ENCODE data around the gene ZC3H18. TPM values are rescaled to one million over a fixed set of nuclear protein-coding genes. Genes with fewer than 3 reads are reported as not detected.

ZC3H18 gene
- total and polyA plus RNA-seq, 2 experiments from 2014 or later, result 30.0 to 40.7 TPM

GRCh38 chr16:88575251-88575650 is 5.0 kb downstream of the ZC3H18 start:
- Histone ChIP-seq H3K27me3 (ENCODE audit: insufficient read depth) (no peaks in the 10 kb centered on the region), H3K4me3 (no peak overlapping the region), H3K79me2 (replicated peaks; ENCODE audit: insufficient read depth) (peaks cover 93% of the 10 kb centered on the region), H3K4me2 (no peak overlapping the region), H4K20me1 (replicated peaks; ENCODE audit: insufficient read depth) (peaks cover 28% of the 10 kb centered on the region), H3K27ac (ENCODE audit: low read depth) (no peak overlapping the region), H3K36me3 (ENCODE audit: insufficient read depth) (no peaks in the 10 kb centered on the region), H2AFZ (no peak overlapping the region), H3F3A (replicated peaks; ENCODE audit: low read depth) (peaks cover 12% of the 10 kb centered on the region; the same call in 1 of the 2 replicates), H3K4me1 (ENCODE audit: insufficient read depth) (peaks cover 8% of the 10 kb centered on the region; the same call in 1 of the 2 replicates), H3K9me2 (ENCODE audit: insufficient read depth) (no peaks in the 10 kb centered on the region)
- H3K9me3 Mint-ChIP-seq, result no peaks in the 10 kb centered on the region
- no peak overlapping the region for H3K27ac Mint-ChIP-seq
- peaks cover 11% of the 10 kb centered on the region for H3K4me1 Mint-ChIP-seq
- ATAC-seq (no peak), DNase-seq (ENCODE audit: low spot score) (no peak)
- peaks cover 9% of the 10 kb centered on the region for H3K27me3 Mint-ChIP-seq (ENCODE audit: insufficient read depth, low read depth, poor library complexity)
- peaks cover 29% of the 10 kb centered on the region for H3K36me3 Mint-ChIP-seq (ENCODE audit: low read depth)
- H3K4me3 Mint-ChIP-seq, result no peak overlapping the region
- TF ChIP-seq CREB1 (CRISPR knock-in tag; IDR thresholded peaks at IDR 0.05; ENCODE audit: low read depth), result no peak
- TF ChIP-seq ZNF331 (CRISPR knock-in tag; IDR thresholded peaks at IDR 0.05; ENCODE audit: low read depth), result no peak
- TF ChIP-seq STAT1 (IDR thresholded peaks at IDR 0.05; ENCODE audit: unreplicated experiment), result no peak
- TF ChIP-seq, protein P1, sequence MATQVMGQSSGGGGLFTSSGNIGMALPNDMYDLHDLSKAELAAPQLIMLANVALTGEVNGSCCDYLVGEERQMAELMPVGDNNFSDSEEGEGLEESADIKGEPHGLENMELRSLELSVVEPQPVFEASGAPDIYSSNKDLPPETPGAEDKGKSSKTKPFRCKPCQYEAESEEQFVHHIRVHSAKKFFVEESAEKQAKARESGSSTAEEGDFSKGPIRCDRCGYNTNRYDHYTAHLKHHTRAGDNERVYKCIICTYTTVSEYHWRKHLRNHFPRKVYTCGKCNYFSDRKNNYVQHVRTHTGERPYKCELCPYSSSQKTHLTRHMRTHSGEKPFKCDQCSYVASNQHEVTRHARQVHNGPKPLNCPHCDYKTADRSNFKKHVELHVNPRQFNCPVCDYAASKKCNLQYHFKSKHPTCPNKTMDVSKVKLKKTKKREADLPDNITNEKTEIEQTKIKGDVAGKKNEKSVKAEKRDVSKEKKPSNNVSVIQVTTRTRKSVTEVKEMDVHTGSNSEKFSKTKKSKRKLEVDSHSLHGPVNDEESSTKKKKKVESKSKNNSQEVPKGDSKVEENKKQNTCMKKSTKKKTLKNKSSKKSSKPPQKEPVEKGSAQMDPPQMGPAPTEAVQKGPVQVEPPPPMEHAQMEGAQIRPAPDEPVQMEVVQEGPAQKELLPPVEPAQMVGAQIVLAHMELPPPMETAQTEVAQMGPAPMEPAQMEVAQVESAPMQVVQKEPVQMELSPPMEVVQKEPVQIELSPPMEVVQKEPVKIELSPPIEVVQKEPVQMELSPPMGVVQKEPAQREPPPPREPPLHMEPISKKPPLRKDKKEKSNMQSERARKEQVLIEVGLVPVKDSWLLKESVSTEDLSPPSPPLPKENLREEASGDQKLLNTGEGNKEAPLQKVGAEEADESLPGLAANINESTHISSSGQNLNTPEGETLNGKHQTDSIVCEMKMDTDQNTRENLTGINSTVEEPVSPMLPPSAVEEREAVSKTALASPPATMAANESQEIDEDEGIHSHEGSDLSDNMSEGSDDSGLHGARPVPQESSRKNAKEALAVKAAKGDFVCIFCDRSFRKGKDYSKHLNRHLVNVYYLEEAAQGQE (IDR thresholded peaks at IDR 0.05; ENCODE audit: unreplicated experiment), result no peak
- TF ChIP-seq ZNF114 (CRISPR knock-in tag; IDR thresholded peaks at IDR 0.05), result no peak
- TF ChIP-seq, protein P2, sequence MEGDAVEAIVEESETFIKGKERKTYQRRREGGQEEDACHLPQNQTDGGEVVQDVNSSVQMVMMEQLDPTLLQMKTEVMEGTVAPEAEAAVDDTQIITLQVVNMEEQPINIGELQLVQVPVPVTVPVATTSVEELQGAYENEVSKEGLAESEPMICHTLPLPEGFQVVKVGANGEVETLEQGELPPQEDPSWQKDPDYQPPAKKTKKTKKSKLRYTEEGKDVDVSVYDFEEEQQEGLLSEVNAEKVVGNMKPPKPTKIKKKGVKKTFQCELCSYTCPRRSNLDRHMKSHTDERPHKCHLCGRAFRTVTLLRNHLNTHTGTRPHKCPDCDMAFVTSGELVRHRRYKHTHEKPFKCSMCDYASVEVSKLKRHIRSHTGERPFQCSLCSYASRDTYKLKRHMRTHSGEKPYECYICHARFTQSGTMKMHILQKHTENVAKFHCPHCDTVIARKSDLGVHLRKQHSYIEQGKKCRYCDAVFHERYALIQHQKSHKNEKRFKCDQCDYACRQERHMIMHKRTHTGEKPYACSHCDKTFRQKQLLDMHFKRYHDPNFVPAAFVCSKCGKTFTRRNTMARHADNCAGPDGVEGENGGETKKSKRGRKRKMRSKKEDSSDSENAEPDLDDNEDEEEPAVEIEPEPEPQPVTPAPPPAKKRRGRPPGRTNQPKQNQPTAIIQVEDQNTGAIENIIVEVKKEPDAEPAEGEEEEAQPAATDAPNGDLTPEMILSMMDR (conservative IDR thresholded peaks at IDR 0.05; ENCODE audit: low read depth in 2 of 2), result no peak
- no peak for TF ChIP-seq POLR2AphosphoS5 (IDR thresholded peaks at IDR 0.05; ENCODE audit: low read depth)
- no peak for TF ChIP-seq EZH2phosphoT487 (IDR thresholded peaks at IDR 0.05; ENCODE audit: unreplicated experiment)
- no peak for TF ChIP-seq EZH2 (IDR thresholded peaks at IDR 0.05; ENCODE audit: low read depth, unreplicated experiment)
- TF ChIP-seq NANOG (IDR thresholded peaks at IDR 0.05; ENCODE audit: borderline replicate concordance), result no peak
- no peak for TF ChIP-seq JUNB (IDR thresholded peaks at IDR 0.05; ENCODE audit: unreplicated experiment)
- no peak for TF ChIP-seq ETS1 (IDR thresholded peaks at IDR 0.05)
- TF ChIP-seq, protein P3, sequence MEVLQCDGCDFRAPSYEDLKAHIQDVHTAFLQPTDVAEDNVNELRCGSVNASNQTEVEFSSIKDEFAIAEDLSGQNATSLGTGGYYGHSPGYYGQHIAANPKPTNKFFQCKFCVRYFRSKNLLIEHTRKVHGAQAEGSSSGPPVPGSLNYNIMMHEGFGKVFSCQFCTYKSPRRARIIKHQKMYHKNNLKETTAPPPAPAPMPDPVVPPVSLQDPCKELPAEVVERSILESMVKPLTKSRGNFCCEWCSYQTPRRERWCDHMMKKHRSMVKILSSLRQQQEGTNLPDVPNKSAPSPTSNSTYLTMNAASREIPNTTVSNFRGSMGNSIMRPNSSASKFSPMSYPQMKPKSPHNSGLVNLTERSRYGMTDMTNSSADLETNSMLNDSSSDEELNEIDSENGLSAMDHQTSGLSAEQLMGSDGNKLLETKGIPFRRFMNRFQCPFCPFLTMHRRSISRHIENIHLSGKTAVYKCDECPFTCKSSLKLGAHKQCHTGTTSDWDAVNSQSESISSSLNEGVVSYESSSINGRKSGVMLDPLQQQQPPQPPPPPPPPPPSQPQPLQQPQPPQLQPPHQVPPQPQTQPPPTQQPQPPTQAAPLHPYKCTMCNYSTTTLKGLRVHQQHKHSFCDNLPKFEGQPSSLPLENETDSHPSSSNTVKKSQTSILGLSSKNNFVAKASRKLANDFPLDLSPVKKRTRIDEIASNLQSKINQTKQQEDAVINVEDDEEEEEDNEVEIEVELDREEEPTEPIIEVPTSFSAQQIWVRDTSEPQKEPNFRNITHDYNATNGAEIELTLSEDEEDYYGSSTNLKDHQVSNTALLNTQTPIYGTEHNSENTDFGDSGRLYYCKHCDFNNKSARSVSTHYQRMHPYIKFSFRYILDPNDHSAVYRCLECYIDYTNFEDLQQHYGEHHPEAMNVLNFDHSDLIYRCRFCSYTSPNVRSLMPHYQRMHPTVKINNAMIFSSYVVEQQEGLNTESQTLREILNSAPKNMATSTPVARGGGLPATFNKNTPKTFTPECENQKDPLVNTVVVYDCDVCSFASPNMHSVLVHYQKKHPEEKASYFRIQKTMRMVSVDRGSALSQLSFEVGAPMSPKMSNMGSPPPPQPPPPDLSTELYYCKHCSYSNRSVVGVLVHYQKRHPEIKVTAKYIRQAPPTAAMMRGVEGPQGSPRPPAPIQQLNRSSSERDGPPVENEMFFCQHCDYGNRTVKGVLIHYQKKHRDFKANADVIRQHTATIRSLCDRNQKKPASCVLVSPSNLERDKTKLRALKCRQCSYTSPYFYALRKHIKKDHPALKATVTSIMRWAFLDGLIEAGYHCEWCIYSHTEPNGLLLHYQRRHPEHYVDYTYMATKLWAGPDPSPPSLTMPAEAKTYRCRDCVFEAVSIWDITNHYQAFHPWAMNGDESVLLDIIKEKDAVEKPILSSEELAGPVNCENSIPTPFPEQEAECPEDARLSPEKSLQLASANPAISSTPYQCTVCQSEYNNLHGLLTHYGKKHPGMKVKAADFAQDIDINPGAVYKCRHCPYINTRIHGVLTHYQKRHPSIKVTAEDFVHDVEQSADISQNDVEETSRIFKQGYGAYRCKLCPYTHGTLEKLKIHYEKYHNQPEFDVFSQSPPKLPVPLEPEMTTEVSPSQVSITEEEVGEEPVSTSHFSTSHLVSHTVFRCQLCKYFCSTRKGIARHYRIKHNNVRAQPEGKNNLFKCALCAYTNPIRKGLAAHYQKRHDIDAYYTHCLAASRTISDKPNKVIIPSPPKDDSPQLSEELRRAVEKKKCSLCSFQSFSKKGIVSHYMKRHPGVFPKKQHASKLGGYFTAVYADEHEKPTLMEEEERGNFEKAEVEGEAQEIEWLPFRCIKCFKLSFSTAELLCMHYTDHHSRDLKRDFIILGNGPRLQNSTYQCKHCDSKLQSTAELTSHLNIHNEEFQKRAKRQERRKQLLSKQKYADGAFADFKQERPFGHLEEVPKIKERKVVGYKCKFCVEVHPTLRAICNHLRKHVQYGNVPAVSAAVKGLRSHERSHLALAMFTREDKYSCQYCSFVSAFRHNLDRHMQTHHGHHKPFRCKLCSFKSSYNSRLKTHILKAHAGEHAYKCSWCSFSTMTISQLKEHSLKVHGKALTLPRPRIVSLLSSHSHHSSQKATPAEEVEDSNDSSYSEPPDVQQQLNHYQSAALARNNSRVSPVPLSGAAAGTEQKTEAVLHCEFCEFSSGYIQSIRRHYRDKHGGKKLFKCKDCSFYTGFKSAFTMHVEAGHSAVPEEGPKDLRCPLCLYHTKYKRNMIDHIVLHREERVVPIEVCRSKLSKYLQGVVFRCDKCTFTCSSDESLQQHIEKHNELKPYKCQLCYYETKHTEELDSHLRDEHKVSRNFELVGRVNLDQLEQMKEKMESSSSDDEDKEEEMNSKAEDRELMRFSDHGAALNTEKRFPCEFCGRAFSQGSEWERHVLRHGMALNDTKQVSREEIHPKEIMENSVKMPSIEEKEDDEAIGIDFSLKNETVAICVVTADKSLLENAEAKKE (CRISPR knock-in tag; IDR thresholded peaks at IDR 0.05), result no peak
